Calu3 (cell line): ENCODE data around the gene BLOC1S1. TPM values are rescaled to one million over a fixed set of nuclear protein-coding genes. Genes with fewer than 3 reads are reported as not detected.

Experiments used
- BruUV-seq: library from RNA; stranded (reverse); fragments of 400-500 nt; replicated peaks from 2 replicates; lab custom pipeline; 2021; lab: Mats Ljungman, UMichigan
- CTCF ChIA-PET: fragments of 300-600 bp; sonication (Branson Sonifier 250); formaldehyde crosslinking; loops from one replicate; lab custom pipeline; 2022; ENCODE audit warnings: antibody characterized with exemption; lab: Charles Lee
- DNase-seq: peaks from one replicate; pipeline ENCODE4 v3.0.0; 2022
- H3K27ac Mint-ChIP-seq: one replicate; pipeline ENCODE4 v1.8.0; 2022; ENCODE audit warnings: mixed read lengths; ENCODE audit not compliant: unreplicated experiment
- H3K27me3 Mint-ChIP-seq: one replicate; pipeline ENCODE4 v1.8.0; 2022; ENCODE audit warnings: mixed read lengths; ENCODE audit not compliant: unreplicated experiment
- H3K36me3 Mint-ChIP-seq: one replicate; pipeline ENCODE4 v1.8.0; 2022; ENCODE audit warnings: mild to moderate bottlenecking, moderate library complexity, mixed read lengths; ENCODE audit not compliant: insufficient read depth, unreplicated experiment
- H3K4me1 Mint-ChIP-seq: one replicate; pipeline ENCODE4 v1.8.0; 2022; ENCODE audit warnings: mild to moderate bottlenecking, low read depth, mixed read lengths; ENCODE audit not compliant: unreplicated experiment
- H3K4me3 Mint-ChIP-seq: one replicate; pipeline ENCODE4 v1.8.0; 2022; ENCODE audit warnings: mild to moderate bottlenecking, low read depth, moderate library complexity, mixed read lengths; ENCODE audit not compliant: unreplicated experiment
- H3K9me3 Mint-ChIP-seq: one replicate; pipeline ENCODE4 v1.8.0; 2022; ENCODE audit warnings: low read depth, mixed read lengths; ENCODE audit not compliant: unreplicated experiment
- intact Hi-C: fragments of 100-400 bp; cut with micrococcal nuclease; formaldehyde crosslinking; loops from one replicate; pipeline ENCODE4 v1.10.0; 2022; ENCODE audit not compliant: unreplicated experiment
- total RNA-seq: library from RNA; stranded (reverse); gene quantifications from 2 replicates; pipeline ENCODE4 v1.2.3, GENCODE V29; 2022
- TF ChIP-seq, protein P1 (sequence below): fragments of 200-600 bp; IDR thresholded peaks from one replicate; pipeline ENCODE4 v1.8.0; 2022; ENCODE audit warnings: antibody characterized with exemption; ENCODE audit not compliant: unreplicated experiment

BLOC1S1 gene
- total RNA-seq, 1 experiment from 2014 or later = 71.0 TPM

DNA sequence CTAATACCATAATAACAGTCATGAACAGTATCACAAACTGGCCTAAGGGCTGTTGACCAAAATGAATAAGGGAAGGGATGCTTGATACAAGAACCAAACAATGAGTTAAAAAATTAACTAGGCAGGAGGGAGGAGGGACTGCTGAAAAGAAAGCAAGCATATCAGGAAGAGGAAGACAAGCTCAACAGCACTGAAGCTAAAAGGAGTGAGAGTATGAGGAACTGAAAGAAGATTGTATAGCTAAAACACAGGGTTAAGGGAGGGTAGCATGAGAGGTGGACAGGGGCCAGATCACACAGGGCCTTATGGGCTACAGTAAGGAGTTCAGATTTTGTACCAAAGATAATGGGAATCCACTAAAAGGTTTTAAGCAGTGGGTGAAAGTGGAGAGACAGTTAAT, 42.2 kb upstream of the BLOC1S1 start:
- DNase-seq = no peak
- Mint-ChIP-seq H3K9me3 (no peaks in the 10 kb centered on the region), H3K27ac (no peak overlapping the region), H3K27me3 (peaks cover 12% of the 10 kb centered on the region), H3K4me1 (peaks cover 17% of the 10 kb centered on the region), H3K36me3 (peaks cover 5% of the 10 kb centered on the region), H3K4me3 (no peak overlapping the region)
- intact Hi-C loops = no loop called here
- TF ChIP-seq, protein P1, sequence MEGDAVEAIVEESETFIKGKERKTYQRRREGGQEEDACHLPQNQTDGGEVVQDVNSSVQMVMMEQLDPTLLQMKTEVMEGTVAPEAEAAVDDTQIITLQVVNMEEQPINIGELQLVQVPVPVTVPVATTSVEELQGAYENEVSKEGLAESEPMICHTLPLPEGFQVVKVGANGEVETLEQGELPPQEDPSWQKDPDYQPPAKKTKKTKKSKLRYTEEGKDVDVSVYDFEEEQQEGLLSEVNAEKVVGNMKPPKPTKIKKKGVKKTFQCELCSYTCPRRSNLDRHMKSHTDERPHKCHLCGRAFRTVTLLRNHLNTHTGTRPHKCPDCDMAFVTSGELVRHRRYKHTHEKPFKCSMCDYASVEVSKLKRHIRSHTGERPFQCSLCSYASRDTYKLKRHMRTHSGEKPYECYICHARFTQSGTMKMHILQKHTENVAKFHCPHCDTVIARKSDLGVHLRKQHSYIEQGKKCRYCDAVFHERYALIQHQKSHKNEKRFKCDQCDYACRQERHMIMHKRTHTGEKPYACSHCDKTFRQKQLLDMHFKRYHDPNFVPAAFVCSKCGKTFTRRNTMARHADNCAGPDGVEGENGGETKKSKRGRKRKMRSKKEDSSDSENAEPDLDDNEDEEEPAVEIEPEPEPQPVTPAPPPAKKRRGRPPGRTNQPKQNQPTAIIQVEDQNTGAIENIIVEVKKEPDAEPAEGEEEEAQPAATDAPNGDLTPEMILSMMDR = no peak
- BruUV-seq = no TSS peak
- CTCF ChIA-PET = interaction anchor here (0.7 to 1.3 kb wide), 3 partner anchors 9 to 65 kb away, joined by 3 to 6 read pairs (median 3); a partner anchor contains a TSS

DNA sequence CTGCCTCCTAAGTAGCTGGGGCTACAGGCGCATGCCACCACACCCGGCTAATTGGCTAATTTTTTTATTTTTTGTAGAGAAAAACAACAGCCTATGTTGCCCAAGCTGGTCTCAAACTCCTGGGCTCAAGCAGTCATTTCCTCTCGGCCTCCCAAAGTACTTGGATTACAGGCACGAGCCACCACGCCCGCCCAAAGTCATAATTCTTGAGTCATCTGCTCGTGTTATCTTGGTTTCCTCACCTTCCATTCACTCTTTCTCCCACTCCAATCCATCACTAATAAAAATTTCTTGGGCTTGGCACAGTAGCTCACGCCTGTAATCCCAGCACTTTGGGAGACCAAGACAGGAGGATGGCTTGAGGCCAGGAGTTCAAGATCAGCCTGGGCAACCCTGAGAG, 40.2 kb upstream of the BLOC1S1 start:
- intact Hi-C loops = no loop called here
- Mint-ChIP-seq H3K4me3 (no peak overlapping the region), H3K9me3 (no peaks in the 10 kb centered on the region), H3K27ac (no peak overlapping the region), H3K27me3 (peaks cover 12% of the 10 kb centered on the region), H3K36me3 (peaks cover 5% of the 10 kb centered on the region), H3K4me1 (peaks cover 10% of the 10 kb centered on the region)
- TF ChIP-seq, protein P1 = no peak
- CTCF ChIA-PET = interaction anchor here (0.9 kb wide), 1 partner anchor 63 kb away, joined by 3 read pairs; no protein-coding TSS in a partner anchor
- no peak for DNase-seq
- no TSS peak for BruUV-seq

DNA sequence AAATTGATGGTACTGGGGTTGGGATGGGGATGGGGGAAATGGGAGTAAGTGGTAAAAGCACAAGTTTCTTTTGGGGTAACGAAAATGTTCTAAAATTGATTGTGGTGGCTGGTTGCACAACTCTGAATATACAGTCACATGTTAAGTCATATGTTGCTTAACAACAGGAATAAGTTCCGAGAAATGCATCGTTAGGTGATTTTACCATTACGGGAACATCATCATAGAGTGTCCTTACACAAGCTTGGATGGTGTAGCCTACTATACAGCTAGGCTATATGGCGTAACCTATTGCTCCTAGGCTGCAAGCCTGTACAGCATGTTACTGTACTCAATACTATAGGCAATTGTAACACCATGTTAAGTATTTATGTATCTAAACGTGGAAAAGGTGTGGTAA, 39.1 kb upstream of the BLOC1S1 start:
- Mint-ChIP-seq H3K27me3 (peaks cover 12% of the 10 kb centered on the region), H3K27ac (no peak overlapping the region), H3K4me3 (no peak overlapping the region), H3K36me3 (peaks cover 11% of the 10 kb centered on the region), H3K9me3 (no peaks in the 10 kb centered on the region), H3K4me1 (peaks cover 20% of the 10 kb centered on the region)
- no TSS peak for BruUV-seq
- intact Hi-C loops = no loop called here
- DNase-seq = no peak
- CTCF ChIA-PET = interaction anchor here (0.9 kb wide), 2 partner anchors 44 to 62 kb away, joined by 3 to 4 read pairs; partner anchors contain the start of gene RDH5
- TF ChIP-seq, protein P1 = no peak

GRCh38 chr12:55679691-55680090, 36.2 kb upstream of the BLOC1S1 start:
- no peak for DNase-seq
- Mint-ChIP-seq H3K27me3 (no peaks in the 10 kb centered on the region), H3K36me3 (peaks cover 25% of the 10 kb centered on the region), H3K27ac (no peak overlapping the region), H3K4me1 (peaks cover 30% of the 10 kb centered on the region), H3K9me3 (no peaks in the 10 kb centered on the region), H3K4me3 (no peak overlapping the region)
- TF ChIP-seq, protein P1 = no peak
- CTCF ChIA-PET = no interaction called here
- BruUV-seq = no TSS peak
- intact Hi-C loops = loop anchor here (2.0 to 5.0 kb wide), 2 partner anchors 21 to 58 kb away; no protein-coding TSS in a partner anchor
